ENCODE results near the gene GRM7.

GRCh38 chr3:7209098-7209497, 348.2 kb downstream of the GRM7 start:
- TF ChIP-seq, protein P1, sequence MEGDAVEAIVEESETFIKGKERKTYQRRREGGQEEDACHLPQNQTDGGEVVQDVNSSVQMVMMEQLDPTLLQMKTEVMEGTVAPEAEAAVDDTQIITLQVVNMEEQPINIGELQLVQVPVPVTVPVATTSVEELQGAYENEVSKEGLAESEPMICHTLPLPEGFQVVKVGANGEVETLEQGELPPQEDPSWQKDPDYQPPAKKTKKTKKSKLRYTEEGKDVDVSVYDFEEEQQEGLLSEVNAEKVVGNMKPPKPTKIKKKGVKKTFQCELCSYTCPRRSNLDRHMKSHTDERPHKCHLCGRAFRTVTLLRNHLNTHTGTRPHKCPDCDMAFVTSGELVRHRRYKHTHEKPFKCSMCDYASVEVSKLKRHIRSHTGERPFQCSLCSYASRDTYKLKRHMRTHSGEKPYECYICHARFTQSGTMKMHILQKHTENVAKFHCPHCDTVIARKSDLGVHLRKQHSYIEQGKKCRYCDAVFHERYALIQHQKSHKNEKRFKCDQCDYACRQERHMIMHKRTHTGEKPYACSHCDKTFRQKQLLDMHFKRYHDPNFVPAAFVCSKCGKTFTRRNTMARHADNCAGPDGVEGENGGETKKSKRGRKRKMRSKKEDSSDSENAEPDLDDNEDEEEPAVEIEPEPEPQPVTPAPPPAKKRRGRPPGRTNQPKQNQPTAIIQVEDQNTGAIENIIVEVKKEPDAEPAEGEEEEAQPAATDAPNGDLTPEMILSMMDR (IDR thresholded peaks at IDR 0.05) = no peak
- TF ChIP-seq POLR2AphosphoS5 (IDR thresholded peaks at IDR 0.05) (no peak), POLR2A (IDR thresholded peaks at IDR 0.05; ENCODE audit: low read depth) (no peak)

Measured in esophagus muscularis mucosa (tissue), 3 donors.